Loucy (cell line): ENCODE data around the gene HCN1.
"Not testable (repeated sequence)": the region's sequence is repeated elsewhere in the genome, so short reads cannot be mapped to it uniquely, and the experiment has no call there.

Source experiments
- H2AFZ ChIP-seq: fragments of 200-600 bp; sonication (generic); 2 replicates; pipeline ENCODE4 v1.6.0; 2016; ENCODE audit warnings: antibody characterized with exemption, mild to moderate bottlenecking, low read length, moderate library complexity
- H3F3A ChIP-seq: fragments of 200-600 bp; 2 replicates; pipeline ENCODE4 v1.6.0; 2016; ENCODE audit warnings: antibody characterized with exemption, low read depth, mild to moderate bottlenecking
- H3K27me3 ChIP-seq: fragments of 200-600 bp; sonication (generic); 2 replicates; pipeline ENCODE4 v1.6.1; 2014; ENCODE audit warnings: low read length, mild to moderate bottlenecking; ENCODE audit not compliant: insufficient read depth, poor library complexity, severe bottlenecking
- H3K36me3 ChIP-seq: fragments of 200-600 bp; sonication (generic); 2 replicates; pipeline ENCODE4 v1.6.1; 2016; ENCODE audit warnings: low read length; ENCODE audit not compliant: insufficient read depth
- H3K4me1 ChIP-seq: fragments of 200-600 bp; sonication (generic); 2 replicates; pipeline ENCODE4 v1.5.1; 2014; ENCODE audit warnings: low read length, mild to moderate bottlenecking; ENCODE audit not compliant: insufficient read depth, poor library complexity, severe bottlenecking
- H3K4me2 ChIP-seq: fragments of 200-600 bp; sonication (generic); 2 replicates; pipeline ENCODE4 v1.6.0; 2014; ENCODE audit warnings: antibody characterized with exemption, low read length, low read depth, mild to moderate bottlenecking; ENCODE audit not compliant: poor library complexity, severe bottlenecking
- H3K4me3 ChIP-seq: fragments of 200-600 bp; sonication (generic); 2 replicates; pipeline ENCODE4 v1.5.1; 2014; ENCODE audit warnings: low read length, mild to moderate bottlenecking, mixed read lengths; ENCODE audit not compliant: poor library complexity, severe bottlenecking
- H3K79me2 ChIP-seq: fragments of 200-600 bp; sonication (generic); 2 replicates; pipeline ENCODE4 v1.6.1; 2014; ENCODE audit warnings: low read length; ENCODE audit not compliant: insufficient read depth
- H3K9ac ChIP-seq: fragments of 200-600 bp; sonication (generic); 2 replicates; pipeline ENCODE4 v1.6.0; 2014; ENCODE audit warnings: mild to moderate bottlenecking, low read depth, low read length, moderate library complexity; ENCODE audit not compliant: poor library complexity, severe bottlenecking
- H3K9me2 ChIP-seq: fragments of 200-600 bp; sonication (generic); replicated peaks from 2 replicates; pipeline ENCODE4 v1.6.1; 2016; ENCODE audit warnings: low read depth, low read length, mixed read lengths
- H3K9me3 ChIP-seq: fragments of 200-600 bp; sonication (generic); 2 replicates; pipeline ENCODE4 v1.6.1; 2014; ENCODE audit warnings: mild to moderate bottlenecking, antibody characterized with exemption, low read length, low read depth; ENCODE audit not compliant: insufficient read depth
- H4K20me1 ChIP-seq: fragments of 200-600 bp; sonication (generic); 2 replicates; pipeline ENCODE4 v1.6.0; 2014; ENCODE audit warnings: antibody characterized with exemption, low read length, mild to moderate bottlenecking; ENCODE audit not compliant: insufficient read depth, poor library complexity, severe bottlenecking
- EZH2phosphoT487 ChIP-seq: fragments of 200-600 bp; IDR thresholded peaks from 2 replicates; pipeline ENCODE4 v1.6.1; 2018; ENCODE audit warnings: antibody characterized with exemption, mild to moderate bottlenecking, moderate library complexity, borderline replicate concordance
- TF ChIP-seq, protein P1 (sequence below): fragments of 200-600 bp; sonication (generic); conservative IDR thresholded peaks from 2 replicates; pipeline ENCODE4 v1.5.1; 2014; ENCODE audit warnings: mild to moderate bottlenecking, antibody characterized with exemption, low read length

HCN1 gene

DNA sequence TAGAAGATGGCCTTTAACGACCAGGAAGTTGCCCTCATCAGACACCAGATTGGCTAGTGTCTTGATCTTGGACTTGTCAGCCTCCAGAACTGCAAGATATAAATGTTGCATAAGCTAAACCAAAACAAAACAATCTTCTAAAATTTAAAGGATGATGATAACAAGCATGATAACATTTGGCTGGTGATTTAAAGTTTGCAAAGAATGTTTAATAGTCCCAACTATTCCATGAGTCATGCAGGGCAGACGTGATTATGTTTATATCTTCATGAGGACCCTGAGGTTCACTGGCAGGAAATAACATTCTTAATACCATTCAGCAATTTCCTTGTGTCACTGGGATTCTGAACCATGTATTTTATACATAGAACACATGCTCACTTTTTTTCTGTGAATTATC is 319.8 kb downstream of the HCN1 start:
- no peak for TF ChIP-seq EZH2phosphoT487
- TF ChIP-seq, protein P1, sequence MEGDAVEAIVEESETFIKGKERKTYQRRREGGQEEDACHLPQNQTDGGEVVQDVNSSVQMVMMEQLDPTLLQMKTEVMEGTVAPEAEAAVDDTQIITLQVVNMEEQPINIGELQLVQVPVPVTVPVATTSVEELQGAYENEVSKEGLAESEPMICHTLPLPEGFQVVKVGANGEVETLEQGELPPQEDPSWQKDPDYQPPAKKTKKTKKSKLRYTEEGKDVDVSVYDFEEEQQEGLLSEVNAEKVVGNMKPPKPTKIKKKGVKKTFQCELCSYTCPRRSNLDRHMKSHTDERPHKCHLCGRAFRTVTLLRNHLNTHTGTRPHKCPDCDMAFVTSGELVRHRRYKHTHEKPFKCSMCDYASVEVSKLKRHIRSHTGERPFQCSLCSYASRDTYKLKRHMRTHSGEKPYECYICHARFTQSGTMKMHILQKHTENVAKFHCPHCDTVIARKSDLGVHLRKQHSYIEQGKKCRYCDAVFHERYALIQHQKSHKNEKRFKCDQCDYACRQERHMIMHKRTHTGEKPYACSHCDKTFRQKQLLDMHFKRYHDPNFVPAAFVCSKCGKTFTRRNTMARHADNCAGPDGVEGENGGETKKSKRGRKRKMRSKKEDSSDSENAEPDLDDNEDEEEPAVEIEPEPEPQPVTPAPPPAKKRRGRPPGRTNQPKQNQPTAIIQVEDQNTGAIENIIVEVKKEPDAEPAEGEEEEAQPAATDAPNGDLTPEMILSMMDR: no peak
- no peak overlapping the region for H3K4me2 ChIP-seq
- no peaks in the 10 kb centered on the region for H3K4me1 ChIP-seq
- H3K4me3 ChIP-seq: no peak overlapping the region
- no peak overlapping the region for H2AFZ ChIP-seq
- no peaks in the 10 kb centered on the region for H3K79me2 ChIP-seq
- no peaks in the 10 kb centered on the region for H3K9me3 ChIP-seq
- no peaks in the 10 kb centered on the region for H3K27me3 ChIP-seq
- H3K9ac ChIP-seq: no peak overlapping the region
- no peaks in the 10 kb centered on the region for H4K20me1 ChIP-seq
- no peaks in the 10 kb centered on the region for H3F3A ChIP-seq
- H3K36me3 ChIP-seq: no peaks in the 10 kb centered on the region
- no peaks in the 10 kb centered on the region for H3K9me2 ChIP-seq

DNA sequence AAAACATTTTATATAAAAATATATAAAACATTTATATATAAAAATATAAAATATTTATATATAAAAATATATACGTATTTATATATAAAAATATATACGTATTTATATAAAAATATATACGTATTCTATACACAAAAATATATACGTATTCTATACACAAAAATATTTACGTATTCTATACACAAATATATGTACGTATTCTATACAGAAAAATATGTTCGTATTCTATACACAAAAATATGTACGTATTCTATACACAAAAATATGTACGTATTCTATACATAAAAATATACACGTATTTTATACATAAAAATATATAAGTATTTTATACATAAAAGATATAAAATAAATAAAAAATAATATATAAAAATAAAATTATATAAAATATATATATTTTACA is 323.6 kb downstream of the HCN1 start:
- no peak overlapping the region for H2AFZ ChIP-seq
- no peak for TF ChIP-seq EZH2phosphoT487
- TF ChIP-seq, protein P1: no peak
- H3K9me2 ChIP-seq: no peaks in the 10 kb centered on the region
- H3K4me3 ChIP-seq: no peak overlapping the region
- H3K9ac ChIP-seq: no peak overlapping the region
- no peaks in the 10 kb centered on the region for H3K36me3 ChIP-seq
- H3K4me1 ChIP-seq: no peaks in the 10 kb centered on the region
- no peaks in the 10 kb centered on the region for H4K20me1 ChIP-seq
- H3K4me2 ChIP-seq: no peak overlapping the region
- no peaks in the 10 kb centered on the region for H3K79me2 ChIP-seq
- no peaks in the 10 kb centered on the region for H3K27me3 ChIP-seq
- no peaks in the 10 kb centered on the region for H3F3A ChIP-seq
- H3K9me3 ChIP-seq: no peaks in the 10 kb centered on the region

DNA sequence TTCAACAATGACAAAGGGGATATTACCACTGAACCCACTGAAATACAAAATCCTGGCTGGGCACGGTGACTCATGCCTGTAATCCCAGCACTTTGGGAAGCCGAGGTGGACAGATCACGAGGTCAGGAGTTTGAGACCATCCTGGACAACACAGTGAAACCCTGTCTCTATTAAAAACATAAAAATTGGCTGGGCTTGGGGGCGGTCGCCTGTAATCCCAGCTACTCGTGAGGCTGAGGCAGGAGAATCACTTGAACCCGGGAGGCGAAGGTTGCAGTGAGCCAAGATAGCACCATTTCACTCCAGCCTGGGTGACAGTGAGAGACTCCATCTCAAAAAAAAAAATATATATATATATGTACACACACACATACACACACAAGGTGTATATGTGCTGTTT is 324.8 kb downstream of the HCN1 start:
- not testable (repeated sequence) for H3K27me3 ChIP-seq, H3K9me2 ChIP-seq, H3K9ac ChIP-seq, H2AFZ ChIP-seq, H3F3A ChIP-seq, H3K4me2 ChIP-seq, H3K9me3 ChIP-seq, H3K4me3 ChIP-seq, H4K20me1 ChIP-seq, H3K36me3 ChIP-seq, H3K79me2 ChIP-seq, H3K4me1 ChIP-seq

DNA sequence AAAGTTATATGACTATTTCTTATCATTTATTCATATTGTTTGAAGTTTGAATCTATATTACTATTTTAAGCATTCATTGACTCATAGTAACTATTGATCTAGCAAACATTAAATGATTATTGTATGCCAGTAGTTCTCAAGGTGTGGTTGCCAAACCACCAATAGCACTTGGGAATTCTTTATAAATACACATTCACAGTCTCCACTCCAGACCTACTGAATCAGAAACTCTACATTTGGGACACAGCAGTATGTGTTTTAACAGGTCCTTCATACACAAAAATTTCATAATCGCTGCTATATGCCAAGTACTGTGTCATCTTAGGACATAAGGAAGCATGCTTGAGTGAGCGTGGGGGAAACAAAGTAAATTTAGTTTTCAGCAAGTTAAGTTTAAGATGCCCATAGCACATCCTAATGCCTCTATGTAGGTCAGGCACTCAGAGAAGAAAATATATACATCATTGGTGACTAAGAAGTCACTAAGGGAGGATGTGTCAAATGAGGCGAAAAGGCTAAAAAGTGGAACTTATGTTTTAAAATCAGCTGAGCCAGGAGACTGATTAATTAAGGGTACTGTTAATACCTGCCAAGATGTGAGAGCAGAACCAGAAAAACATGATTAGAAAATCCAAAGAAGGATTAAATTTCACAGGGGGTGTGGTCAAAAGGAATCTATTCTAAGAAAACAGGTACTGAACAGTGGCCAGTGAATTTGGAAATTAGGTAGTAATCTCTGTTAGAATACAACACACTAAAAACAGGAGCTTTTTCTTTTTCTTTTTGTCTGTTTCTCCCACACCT is 340.8 kb downstream of the HCN1 start:
- H4K20me1 ChIP-seq: no peaks in the 10 kb centered on the region
- no peak overlapping the region for H2AFZ ChIP-seq
- TF ChIP-seq, protein P1: no peak
- no peak for TF ChIP-seq EZH2phosphoT487
- no peaks in the 10 kb centered on the region for H3K4me1 ChIP-seq
- H3K36me3 ChIP-seq: no peaks in the 10 kb centered on the region
- H3F3A ChIP-seq: no peaks in the 10 kb centered on the region
- H3K79me2 ChIP-seq: no peaks in the 10 kb centered on the region
- H3K9me2 ChIP-seq: no peaks in the 10 kb centered on the region
- no peak overlapping the region for H3K4me2 ChIP-seq
- no peaks in the 10 kb centered on the region for H3K9me3 ChIP-seq
- H3K9ac ChIP-seq: no peak overlapping the region
- no peak overlapping the region for H3K4me3 ChIP-seq
- no peaks in the 10 kb centered on the region for H3K27me3 ChIP-seq
